ENCODE data around the gene HSF2BP. TPM values are rescaled to one million over a fixed set of nuclear protein-coding genes. Genes with fewer than 3 reads are reported as not detected.
"Not testable (repeated sequence)": the region's sequence is repeated elsewhere in the genome, so short reads cannot be mapped to it uniquely, and the experiment has no call there.

HSF2BP gene
- total and polyA plus RNA-seq, 8 donors: 0.11 to 0.32 (median 0.22) TPM

GRCh38 chr21:43681650-43682049 is 22.4 kb upstream of the HSF2BP start:
- Histone ChIP-seq H3K27me3 (no peaks in the 10 kb centered on the region), H3K4me1 (no peaks in the 10 kb centered on the region), H3K4me3 (no peak overlapping the region), H3K27ac (no peak overlapping the region), H3K9me3 (no peaks in the 10 kb centered on the region), H3K36me3 (peaks cover 4 to 42% (median 9%) of the 10 kb centered on the region in 3 donors)
- TF ChIP-seq, protein P1, sequence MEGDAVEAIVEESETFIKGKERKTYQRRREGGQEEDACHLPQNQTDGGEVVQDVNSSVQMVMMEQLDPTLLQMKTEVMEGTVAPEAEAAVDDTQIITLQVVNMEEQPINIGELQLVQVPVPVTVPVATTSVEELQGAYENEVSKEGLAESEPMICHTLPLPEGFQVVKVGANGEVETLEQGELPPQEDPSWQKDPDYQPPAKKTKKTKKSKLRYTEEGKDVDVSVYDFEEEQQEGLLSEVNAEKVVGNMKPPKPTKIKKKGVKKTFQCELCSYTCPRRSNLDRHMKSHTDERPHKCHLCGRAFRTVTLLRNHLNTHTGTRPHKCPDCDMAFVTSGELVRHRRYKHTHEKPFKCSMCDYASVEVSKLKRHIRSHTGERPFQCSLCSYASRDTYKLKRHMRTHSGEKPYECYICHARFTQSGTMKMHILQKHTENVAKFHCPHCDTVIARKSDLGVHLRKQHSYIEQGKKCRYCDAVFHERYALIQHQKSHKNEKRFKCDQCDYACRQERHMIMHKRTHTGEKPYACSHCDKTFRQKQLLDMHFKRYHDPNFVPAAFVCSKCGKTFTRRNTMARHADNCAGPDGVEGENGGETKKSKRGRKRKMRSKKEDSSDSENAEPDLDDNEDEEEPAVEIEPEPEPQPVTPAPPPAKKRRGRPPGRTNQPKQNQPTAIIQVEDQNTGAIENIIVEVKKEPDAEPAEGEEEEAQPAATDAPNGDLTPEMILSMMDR (IDR thresholded peaks at IDR 0.05): no peak
- intact Hi-C loops (cut with DNase I): no loop called here
- ATAC-seq: no peak
- no peak for FAIRE-seq
- no peak for DNase-seq
- WGBS, 2 donors: 95 to 99% methylated on average over 6 of the region's 6 CpGs

DNA sequence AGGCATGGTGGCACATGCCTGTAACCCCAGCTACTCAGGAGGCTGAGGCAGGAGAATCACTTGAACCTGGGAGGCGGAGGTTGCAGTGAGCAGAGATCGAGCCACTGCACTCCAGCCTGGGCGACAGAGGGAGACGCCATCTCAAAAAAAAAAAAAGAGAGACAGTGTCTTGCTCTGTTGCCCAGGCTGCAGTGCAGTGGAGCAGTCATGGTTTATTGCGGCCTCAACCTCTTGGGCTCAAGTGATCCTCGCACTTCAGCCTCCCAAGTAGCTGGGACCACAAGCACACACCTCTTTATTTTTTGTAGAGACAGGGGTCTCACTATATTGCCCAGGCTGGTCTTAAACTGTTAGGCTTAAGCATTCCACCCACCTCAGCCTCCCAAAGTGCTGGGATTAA is 21.1 kb upstream of the HSF2BP start:
- intact Hi-C loops (cut with DNase I); H3K4me1 ChIP-seq; H3K27ac ChIP-seq; H3K27me3 ChIP-seq; H3K4me3 ChIP-seq; ATAC-seq; H3K9me3 ChIP-seq; FAIRE-seq; DNase-seq: not testable (repeated sequence)
- H3K36me3 ChIP-seq: peaks cover 0 to 38% (median 4%) of the 10 kb centered on the region in 3 donors
- WGBS, 2 donors: 80 to 82% methylated on average over 5 to 6 of the region's 6 CpGs

GRCh38 chr21:43679951-43680350 is 20.7 kb upstream of the HSF2BP start:
- no peaks in the 10 kb centered on the region for H3K27me3 ChIP-seq
- H3K36me3 ChIP-seq: peaks cover 0 to 33% (median 4%) of the 10 kb centered on the region in 3 donors
- 92 to 95% methylated on average over 12 of the region's 12 CpGs for WGBS, 2 donors
- H3K9me3 ChIP-seq: no peaks in the 10 kb centered on the region
- intact Hi-C loops (cut with DNase I): no loop called here
- H3K27ac ChIP-seq: no peak overlapping the region
- H3K4me1 ChIP-seq: no peaks in the 10 kb centered on the region
- TF ChIP-seq, protein P1 (IDR thresholded peaks at IDR 0.05): no peak
- no peak for ATAC-seq
- no peak for DNase-seq
- FAIRE-seq: no peak
- no peak overlapping the region for H3K4me3 ChIP-seq

DNA sequence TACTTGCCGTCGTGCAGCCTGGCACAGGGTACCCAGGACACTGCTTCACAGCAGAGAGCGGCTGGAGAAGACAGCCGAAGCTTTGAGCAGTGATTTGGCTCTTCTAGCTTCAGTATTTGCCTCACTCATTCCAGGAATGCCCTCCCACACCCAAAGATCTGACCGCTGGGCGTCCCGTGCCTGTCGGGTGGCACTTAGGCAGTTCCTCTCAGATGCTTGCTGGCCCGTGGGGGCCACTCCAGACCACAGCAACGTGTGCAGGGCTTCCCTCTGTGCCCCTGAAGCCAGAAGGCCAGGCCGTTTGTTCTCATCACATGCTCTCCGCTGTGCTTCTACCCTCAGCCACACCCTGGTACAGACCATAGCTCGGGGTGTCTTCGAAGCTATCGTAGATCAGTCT is 17.1 kb upstream of the HSF2BP start:
- WGBS, 2 donors: 90 to 93% methylated on average over 15 of the region's 15 CpGs
- no peaks in the 10 kb centered on the region for H3K4me1 ChIP-seq
- intact Hi-C loops (cut with DNase I): no loop called here
- no peak overlapping the region for H3K4me3 ChIP-seq
- peaks cover 0 to 17% (median 11%) of the 10 kb centered on the region in 3 donors for H3K36me3 ChIP-seq
- no peaks in the 10 kb centered on the region for H3K27me3 ChIP-seq
- H3K9me3 ChIP-seq: no peaks in the 10 kb centered on the region
- H3K27ac ChIP-seq: no peak overlapping the region
- DNase-seq (no peak), FAIRE-seq (no peak), ATAC-seq (no peak)
- TF ChIP-seq, protein P1 (IDR thresholded peaks at IDR 0.05): no peak

- H3K36me3 ChIP-seq: peaks cover 0 to 17% (median 11%) of the 10 kb centered on the region in 3 donors
- intact Hi-C loops (cut with DNase I): no loop called here
- WGBS, 2 donors: 91 to 93% methylated on average over 3 of the region's 3 CpGs
- H3K27ac ChIP-seq: no peak overlapping the region
- no peak for FAIRE-seq
- no peaks in the 10 kb centered on the region for H3K9me3 ChIP-seq
- TF ChIP-seq, protein P1 (IDR thresholded peaks at IDR 0.05): no peak
- no peak overlapping the region for H3K4me3 ChIP-seq
- H3K4me1 ChIP-seq: no peaks in the 10 kb centered on the region
- H3K27me3 ChIP-seq: no peaks in the 10 kb centered on the region
- ATAC-seq: no peak
- no peak for DNase-seq
Measured at GRCh38 chr21:43675871-43676270, 16.6 kb upstream of the HSF2BP start.

All from pancreas (tissue), 10 donors.